HepG2 (cell line): Measurements from ENCODE around the gene TNRC18.

Experiments used
- EP300 ChIP-seq, 3 experiments: sonication (generic) in 1 of 3; formaldehyde crosslinking in 1 of 3; IDR thresholded peaks; 2 replicates each; pipeline versions ENCODE4 v1.5.1 to v1.6.1; 2011 to 2020; ENCODE audit warnings: low read depth in 2 of 3, low read length in 2 of 3, borderline replicate concordance in 1 of 3, improper control_type of control experiment in 1 of 3, mild to moderate bottlenecking in 1 of 3, missing genetic modification reagents in 1 of 3, moderate library complexity in 1 of 3
- ETV6 ChIP-seq: sonication (generic); formaldehyde crosslinking; conservative IDR thresholded peaks from 2 replicates; pipeline ENCODE4 v1.4.0; 2020; ENCODE audit warnings: missing genetic modification reagents
- EZH2 ChIP-seq: conservative IDR thresholded peaks from 2 replicates; pipeline ENCODE4 v1.6.1; 2012; ENCODE audit warnings: mild to moderate bottlenecking, low read depth, low read length, moderate library complexity
- KDM3A ChIP-seq: IDR thresholded peaks from 2 replicates; pipeline ENCODE4 v1.6.1; 2018; ENCODE audit warnings: low read depth, missing compliant biosample characterization
- MAX ChIP-seq: IDR thresholded peaks from 2 replicates; pipeline ENCODE4 v1.6.1; 2012; ENCODE audit warnings: inconsistent platforms
- MLX ChIP-seq: IDR thresholded peaks from 2 replicates; pipeline ENCODE4 v1.6.1; 2016
- POLR2A ChIP-seq, 2 experiments: IDR thresholded peaks; 2 replicates each; pipeline ENCODE4 v1.6.1; 2011; ENCODE audit warnings: low read depth in 2 of 2, low read length in 2 of 2, mild to moderate bottlenecking in 1 of 2, moderate library complexity in 1 of 2; ENCODE audit not compliant: insufficient read depth in 1 of 2
- RAD21 ChIP-seq: fragments of 450-650 bp; formaldehyde crosslinking; IDR thresholded peaks from 2 replicates; pipeline ENCODE4 v1.5.0; 2020; ENCODE audit warnings: mild to moderate bottlenecking
- SIN3A ChIP-seq: IDR thresholded peaks from 2 replicates; pipeline ENCODE4 v1.6.1; 2011; ENCODE audit warnings: low read depth, mild to moderate bottlenecking, control low read depth, low read length, borderline replicate concordance
- ZBTB4 ChIP-seq: sonication (generic); formaldehyde crosslinking; IDR thresholded peaks from 2 replicates; pipeline ENCODE4 v1.4.0; 2020; ENCODE audit warnings: missing genetic modification reagents, mild to moderate bottlenecking, borderline replicate concordance
- ZNF503 ChIP-seq: sonication (generic); formaldehyde crosslinking; IDR thresholded peaks from 2 replicates; pipeline ENCODE4 v1.4.0; 2020; ENCODE audit warnings: missing genetic modification reagents

- no peak for TF ChIP-seq EP300 (IDR thresholded peaks at IDR 0.05; ENCODE audit: low read depth in 2 of 2, low read length in 2 of 2)
- TF ChIP-seq EP300 (CRISPR knock-in tag; IDR thresholded peaks at IDR 0.05; ENCODE audit: borderline replicate concordance), result no peak
- TF ChIP-seq SIN3A, result no peak
- TF ChIP-seq ETV6 (CRISPR knock-in tag), result no peak
- no peak for TF ChIP-seq ZBTB4 (CRISPR knock-in tag)
- no peak for TF ChIP-seq KDM3A (CRISPR knock-in tag)
- TF ChIP-seq EZH2, result no peak
- no peak for TF ChIP-seq RAD21
- no peak for TF ChIP-seq ZNF503 (CRISPR knock-in tag)
- TF ChIP-seq MLX (CRISPR knock-in tag), result no peak
- TF ChIP-seq MAX, result no peak
- no peak for TF ChIP-seq POLR2A (IDR thresholded peaks at IDR 0.05; ENCODE audit: insufficient read depth in 1 of 2, low read depth in 2 of 2, low read length in 2 of 2)
Measured at GRCh38 chr7:5404421-5404826, 19.2 kb downstream of the TNRC18 start.
